ENCODE results near the gene PPP1R12C.

GRCh38 chr19:55149078-55150003 is 31.9 kb upstream of the PPP1R12C start, which contains the start of gene TNNT1:
- no peak for TF ChIP-seq ISL1 (CRISPR knock-in tag; IDR thresholded peaks at IDR 0.05)
- no peak for TF ChIP-seq ZNF70 (CRISPR knock-in tag; IDR thresholded peaks at IDR 0.05)
- TF ChIP-seq ARNTL (CRISPR knock-in tag; IDR thresholded peaks at IDR 0.05; ENCODE audit: borderline replicate concordance, low read depth): no peak
- TF ChIP-seq, protein P1, sequence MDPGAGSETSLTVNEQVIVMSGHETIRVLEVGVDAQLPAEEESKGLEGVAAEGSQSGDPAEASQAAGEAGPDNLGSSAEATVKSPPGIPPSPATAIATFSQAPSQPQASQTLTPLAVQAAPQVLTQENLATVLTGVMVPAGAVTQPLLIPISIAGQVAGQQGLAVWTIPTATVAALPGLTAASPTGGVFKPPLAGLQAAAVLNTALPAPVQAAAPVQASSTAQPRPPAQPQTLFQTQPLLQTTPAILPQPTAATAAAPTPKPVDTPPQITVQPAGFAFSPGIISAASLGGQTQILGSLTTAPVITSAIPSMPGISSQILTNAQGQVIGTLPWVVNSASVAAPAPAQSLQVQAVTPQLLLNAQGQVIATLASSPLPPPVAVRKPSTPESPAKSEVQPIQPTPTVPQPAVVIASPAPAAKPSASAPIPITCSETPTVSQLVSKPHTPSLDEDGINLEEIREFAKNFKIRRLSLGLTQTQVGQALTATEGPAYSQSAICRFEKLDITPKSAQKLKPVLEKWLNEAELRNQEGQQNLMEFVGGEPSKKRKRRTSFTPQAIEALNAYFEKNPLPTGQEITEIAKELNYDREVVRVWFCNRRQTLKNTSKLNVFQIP (CRISPR knock-in tag; IDR thresholded peaks at IDR 0.05; ENCODE audit: borderline replicate concordance, low read depth): no peak
- TF ChIP-seq PPARA (CRISPR knock-in tag; IDR thresholded peaks at IDR 0.05; ENCODE audit: borderline replicate concordance): no peak
- TF ChIP-seq, protein P2, sequence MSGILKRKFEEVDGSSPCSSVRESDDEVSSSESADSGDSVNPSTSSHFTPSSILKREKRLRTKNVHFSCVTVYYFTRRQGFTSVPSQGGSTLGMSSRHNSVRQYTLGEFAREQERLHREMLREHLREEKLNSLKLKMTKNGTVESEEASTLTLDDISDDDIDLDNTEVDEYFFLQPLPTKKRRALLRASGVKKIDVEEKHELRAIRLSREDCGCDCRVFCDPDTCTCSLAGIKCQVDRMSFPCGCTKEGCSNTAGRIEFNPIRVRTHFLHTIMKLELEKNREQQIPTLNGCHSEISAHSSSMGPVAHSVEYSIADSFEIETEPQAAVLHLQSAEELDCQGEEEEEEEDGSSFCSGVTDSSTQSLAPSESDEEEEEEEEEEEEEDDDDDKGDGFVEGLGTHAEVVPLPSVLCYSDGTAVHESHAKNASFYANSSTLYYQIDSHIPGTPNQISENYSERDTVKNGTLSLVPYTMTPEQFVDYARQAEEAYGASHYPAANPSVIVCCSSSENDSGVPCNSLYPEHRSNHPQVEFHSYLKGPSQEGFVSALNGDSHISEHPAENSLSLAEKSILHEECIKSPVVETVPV (CRISPR knock-in tag; IDR thresholded peaks at IDR 0.05): no peak
- no peak for TF ChIP-seq TCF4 (CRISPR knock-in tag; IDR thresholded peaks at IDR 0.05; ENCODE audit: borderline replicate concordance)
- no peak for TF ChIP-seq RARB (CRISPR knock-in tag; IDR thresholded peaks at IDR 0.05)
- TF ChIP-seq PATZ1 (CRISPR knock-in tag; IDR thresholded peaks at IDR 0.05; ENCODE audit: borderline replicate concordance): no peak
- TF ChIP-seq ZFP30 (CRISPR knock-in tag; IDR thresholded peaks at IDR 0.05): no peak
